ENCODE results near the gene NEGR1.

The NEGR1 gene

GRCh38 chr1:71920556-71920955, 361.8 kb downstream of the NEGR1 start:
- H3K4me3 ChIP-seq (ENCODE audit: low read depth, low read length) = no peak overlapping the region
- TF ChIP-seq MAX (IDR thresholded peaks at IDR 0.05; ENCODE audit: low read depth, low read length) (no peak), CTCF (IDR thresholded peaks at IDR 0.05; ENCODE audit: low read depth, low read length) (no peak), POLR2A (IDR thresholded peaks at IDR 0.05; ENCODE audit: extremely low read depth, insufficient read length) (no peak)
- no peak for DNase-seq (ENCODE audit: low read depth)

GRCh38 chr1:71919811-71920509, 362.4 kb downstream of the NEGR1 start:
- no peak for DNase-seq (ENCODE audit: low read depth)
- no peak for TF ChIP-seq CTCF (IDR thresholded peaks at IDR 0.05; ENCODE audit: low read depth, low read length)
- TF ChIP-seq MYC (IDR thresholded peaks at IDR 0.05; ENCODE audit: low read depth, low read length) = no peak
- no peak for TF ChIP-seq MAX (IDR thresholded peaks at IDR 0.05; ENCODE audit: low read depth, low read length)
- no peak for TF ChIP-seq POLR2A (IDR thresholded peaks at IDR 0.05; ENCODE audit: extremely low read depth, insufficient read length)
- no peak overlapping the region for H3K4me3 ChIP-seq (ENCODE audit: low read depth, low read length)

GRCh38 chr1:71918630-71919029, 363.7 kb downstream of the NEGR1 start:
- DNase-seq (ENCODE audit: low read depth) = no peak
- TF ChIP-seq MAX (IDR thresholded peaks at IDR 0.05; ENCODE audit: low read depth, low read length) (no peak), CTCF (IDR thresholded peaks at IDR 0.05; ENCODE audit: low read depth, low read length) (no peak), POLR2A (IDR thresholded peaks at IDR 0.05; ENCODE audit: extremely low read depth, insufficient read length) (no peak), MYC (IDR thresholded peaks at IDR 0.05; ENCODE audit: low read depth, low read length) (no peak)
- H3K4me3 ChIP-seq (ENCODE audit: low read depth, low read length) = no peak overlapping the region

GRCh38 chr1:71916894-71917293, 365.4 kb downstream of the NEGR1 start:
- no peak overlapping the region for H3K4me3 ChIP-seq (ENCODE audit: low read depth, low read length)
- DNase-seq (ENCODE audit: low read depth) = no peak
- TF ChIP-seq CTCF (IDR thresholded peaks at IDR 0.05; ENCODE audit: low read depth, low read length) (no peak), POLR2A (IDR thresholded peaks at IDR 0.05; ENCODE audit: extremely low read depth, insufficient read length) (no peak)

- DNase-seq (ENCODE audit: low read depth) = no peak
- TF ChIP-seq CTCF (IDR thresholded peaks at IDR 0.05; ENCODE audit: low read depth, low read length) = no peak
- TF ChIP-seq POLR2A (IDR thresholded peaks at IDR 0.05; ENCODE audit: extremely low read depth, insufficient read length) = no peak
- no peak for TF ChIP-seq MYC (IDR thresholded peaks at IDR 0.05; ENCODE audit: low read depth, low read length)
- TF ChIP-seq MAX (IDR thresholded peaks at IDR 0.05; ENCODE audit: low read depth, low read length) = no peak
- no peak overlapping the region for H3K4me3 ChIP-seq (ENCODE audit: low read depth, low read length)
Measured at GRCh38 chr1:71914626-71915025, 367.7 kb downstream of the NEGR1 start.

All from NB4 (cell line).